GM18508 (cell line): Measurements from ENCODE around the gene MRPL44.

ENCODE experiments used
- ATAC-seq: cut with Tn5 transposase; IDR thresholded peaks from one replicate; pipeline ENCODE4 v1.9.1; 2021; ENCODE audit warnings: moderate number of reproducible peaks; ENCODE audit not compliant: insufficient read depth, unreplicated experiment

Gene MRPL44

GRCh38 chr2:223969315-223969714, 12.1 kb downstream of the MRPL44 start:
- ATAC-seq: no peak

GRCh38 chr2:223969856-223970255, 12.6 kb downstream of the MRPL44 start:
- peak; percentile 10 for ATAC-seq

- ATAC-seq: peak; percentile 66
Measured at GRCh38 chr2:223970343-223971128, 13.3 kb downstream of the MRPL44 start.

DNA sequence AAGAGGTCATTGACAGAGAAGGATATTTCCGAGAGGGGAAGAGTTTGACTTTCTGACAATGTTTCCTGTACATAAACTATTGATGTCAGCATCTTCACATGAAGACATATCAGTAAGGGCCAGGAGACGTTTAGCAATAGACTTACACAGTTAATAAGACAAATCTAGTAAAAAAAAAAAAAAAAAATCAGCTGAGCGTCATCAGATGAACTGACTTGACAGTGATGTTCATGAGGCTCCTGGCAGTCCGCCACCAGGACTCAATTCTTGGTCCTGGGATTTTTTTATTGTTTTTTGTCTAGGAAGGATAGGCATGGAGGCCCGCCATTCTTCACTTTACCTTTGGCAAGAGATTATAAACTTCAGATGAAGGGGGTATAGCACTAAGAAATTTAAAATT, 14.5 kb downstream of the MRPL44 start:
- ATAC-seq: no peak

DNA sequence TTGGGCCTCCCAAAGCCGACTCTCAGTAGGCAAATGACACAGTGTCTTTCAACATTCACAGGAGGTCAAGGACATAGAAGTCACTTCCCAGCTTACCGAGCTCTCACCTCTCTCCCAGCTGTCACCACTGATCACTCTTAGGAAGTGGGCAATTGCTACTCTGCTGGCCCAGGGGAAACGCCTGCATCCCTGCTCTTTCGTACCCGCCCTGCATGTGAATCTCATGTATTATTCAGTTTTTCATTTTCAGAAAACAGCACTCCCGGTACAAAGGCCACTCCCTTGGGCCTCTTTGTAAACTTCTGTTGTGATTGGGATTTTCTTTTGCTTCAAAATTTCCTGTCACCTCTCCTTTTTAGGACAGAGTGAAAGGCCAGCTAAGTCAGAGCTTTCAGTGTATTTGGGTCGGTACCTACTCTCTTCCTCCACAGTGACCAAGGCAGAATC, 15.4 kb downstream of the MRPL44 start:
- ATAC-seq: no peak

GRCh38 chr2:223973606-223974005, 16.3 kb downstream of the MRPL44 start:
- no peak for ATAC-seq

- ATAC-seq: no peak
Measured at GRCh38 chr2:223976635-223977226, 19.5 kb downstream of the MRPL44 start.

GRCh38 chr2:223978451-223978850, 21.2 kb downstream of the MRPL44 start:
- no peak for ATAC-seq

DNA sequence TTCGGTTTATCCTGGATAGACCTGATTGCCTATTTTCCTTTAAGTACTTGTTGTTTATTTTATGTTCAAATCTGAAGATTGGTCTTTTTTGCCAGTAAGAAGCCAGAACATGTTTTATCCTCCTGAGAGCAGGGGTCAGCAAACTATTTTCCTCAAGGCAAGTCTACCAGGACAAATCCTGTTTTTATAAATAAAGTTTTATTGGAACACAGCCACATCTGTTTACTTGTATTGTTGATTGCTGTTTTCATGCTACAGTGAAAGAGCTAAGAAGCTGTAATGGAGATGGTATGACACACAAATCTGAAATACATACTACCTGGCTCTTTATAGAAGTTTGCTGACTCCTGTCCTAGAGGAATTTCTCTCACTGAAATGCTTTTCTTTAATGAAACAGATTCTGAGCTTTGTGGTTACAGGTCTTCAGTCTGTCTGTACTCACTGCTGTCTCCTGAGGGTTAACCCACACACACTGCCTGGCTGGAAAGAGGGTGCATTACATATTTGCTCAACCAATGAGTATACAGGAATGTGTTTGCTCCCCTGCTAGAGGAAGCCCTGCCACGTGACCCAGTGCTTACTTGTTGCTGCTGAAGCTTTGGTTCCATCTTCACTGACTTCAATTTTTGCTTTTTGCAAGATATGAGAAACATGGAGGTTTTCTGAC, 22.6 kb downstream of the MRPL44 start:
- ATAC-seq: no peak

DNA sequence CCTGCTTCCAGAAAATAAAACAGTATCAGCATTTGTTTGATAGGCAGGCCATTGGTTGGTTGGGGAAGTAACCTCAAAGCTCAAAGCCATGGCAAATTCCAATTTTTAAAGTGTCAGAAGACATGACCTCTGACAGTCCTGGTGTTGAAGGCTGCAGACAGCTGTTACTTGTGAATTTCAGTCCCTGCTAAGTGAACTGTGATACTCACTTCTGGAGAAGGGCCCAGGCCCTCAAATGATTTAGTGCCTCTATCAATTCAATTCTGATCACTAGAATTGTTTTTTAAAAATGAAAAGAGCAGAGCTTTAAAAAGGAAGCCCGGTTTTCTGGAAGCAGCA, 23.1 kb downstream of the MRPL44 start:
- no peak for ATAC-seq

GRCh38 chr2:223980803-223981202, 23.5 kb downstream of the MRPL44 start:
- no peak for ATAC-seq

GRCh38 chr2:223981241-223981640, 24.0 kb downstream of the MRPL44 start:
- ATAC-seq: no peak

GRCh38 chr2:223989206-223989855, 32.1 kb downstream of the MRPL44 start:
- no peak for ATAC-seq

DNA sequence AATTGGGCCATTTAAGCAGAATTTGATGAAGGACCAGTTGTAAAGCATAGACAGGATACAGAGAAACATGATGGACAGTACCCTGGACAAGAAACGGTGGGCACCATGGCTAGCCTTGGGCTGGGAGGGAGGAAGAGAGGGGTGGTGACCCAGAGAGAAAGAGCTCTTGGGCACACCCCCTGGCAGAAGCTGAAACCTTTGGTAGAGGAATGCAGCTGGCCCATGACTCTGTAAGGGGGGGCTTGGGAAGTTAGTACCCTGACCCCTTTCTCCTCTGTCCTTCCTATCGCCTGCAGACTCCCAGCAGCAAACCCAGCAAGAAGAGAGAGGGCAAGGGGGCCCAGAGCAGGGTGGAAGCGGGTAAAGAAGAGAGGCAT, 32.6 kb downstream of the MRPL44 start:
- ATAC-seq: no peak

DNA sequence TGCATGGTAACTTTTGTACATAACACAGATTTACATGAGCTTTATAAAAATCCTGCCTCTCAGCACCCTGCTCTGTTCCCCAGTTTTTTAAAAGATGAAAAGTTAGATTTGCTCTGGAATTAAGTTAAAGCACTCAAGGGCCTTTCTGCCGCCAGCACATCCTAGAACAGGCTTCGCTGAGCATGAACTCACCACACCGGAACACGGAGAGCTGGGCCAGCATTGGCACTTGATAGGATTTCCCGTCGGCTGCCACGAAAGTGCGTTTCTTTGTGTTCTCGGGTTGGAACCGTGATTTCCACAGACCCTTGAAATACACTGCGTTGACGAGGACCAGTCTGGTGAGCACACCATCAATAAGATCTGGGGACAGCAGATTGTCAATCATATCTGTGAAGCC, 34.3 kb downstream of the MRPL44 start:
- no peak for ATAC-seq

- ATAC-seq: peak; percentile 65
Measured at GRCh38 chr2:223993634-223994232, 36.5 kb downstream of the MRPL44 start.

DNA sequence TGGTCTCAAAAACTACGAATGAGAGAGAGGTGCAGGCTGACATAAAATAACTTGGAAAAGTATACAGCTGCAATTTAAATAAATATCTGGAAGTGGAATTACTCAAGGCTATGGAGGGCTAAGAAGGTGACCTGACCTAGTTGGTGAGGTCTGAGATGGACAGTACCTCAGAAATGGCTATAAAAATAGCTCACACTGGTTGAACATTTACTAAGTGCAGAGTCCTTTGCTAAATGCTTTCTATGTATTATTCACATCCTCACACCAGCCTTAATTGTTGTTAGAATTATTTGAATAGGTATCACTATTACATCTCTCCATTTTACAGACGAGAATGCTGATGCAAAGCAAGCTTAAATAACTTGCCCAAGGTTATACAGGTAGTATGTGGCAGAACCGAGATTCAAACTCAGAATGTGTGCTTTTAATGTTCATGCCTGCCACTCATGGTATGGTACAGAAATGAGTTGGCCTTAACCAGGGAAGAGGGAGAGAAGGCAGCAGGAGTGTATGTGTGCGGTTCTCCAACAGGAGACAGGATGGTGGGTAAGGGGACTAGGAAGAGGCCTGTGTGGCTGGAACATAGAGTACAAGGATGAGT, 37.4 kb downstream of the MRPL44 start:
- ATAC-seq: no peak

GRCh38 chr2:223995569-223995968, 38.3 kb downstream of the MRPL44 start:
- ATAC-seq: no peak

GRCh38 chr2:223996391-223996790, 39.1 kb downstream of the MRPL44 start:
- no peak for ATAC-seq

- ATAC-seq: no peak
Measured at GRCh38 chr2:223997938-223998337, 40.7 kb downstream of the MRPL44 start.
